ENCODE results near the gene EXOSC10.

GRCh38 chr1:11057477-11057876, 42.2 kb downstream of the EXOSC10 start:
- no peak for TF ChIP-seq POLR2A (IDR thresholded peaks at IDR 0.05)
- no peak for TF ChIP-seq CTCF (IDR thresholded peaks at IDR 0.05)

Measured in body of pancreas (tissue), 4 donors.